KOPT-K1 (cell line): Measurements from ENCODE around the gene TERB2.
"Not testable (repeated sequence)": the region's sequence is repeated elsewhere in the genome, so short reads cannot be mapped to it uniquely, and the experiment has no call there.

Source experiments
- H3K27ac ChIP-seq: fragments of 200-600 bp; sonication (generic); 2 replicates; pipeline ENCODE4 v1.5.1; 2016; ENCODE audit warnings: antibody characterized with exemption, mild to moderate bottlenecking, low read depth, low read length; ENCODE audit not compliant: poor library complexity, severe bottlenecking
- H3K36me3 ChIP-seq: fragments of 200-600 bp; sonication (generic); 2 replicates; pipeline ENCODE4 v1.5.1; 2017; ENCODE audit warnings: antibody characterized with exemption, mild to moderate bottlenecking, low read length, moderate library complexity; ENCODE audit not compliant: insufficient read depth
- H3K9me3 ChIP-seq: fragments of 200-600 bp; sonication (generic); 2 replicates; pipeline ENCODE4 v1.5.1; 2017; ENCODE audit warnings: antibody characterized with exemption, low read length, mild to moderate bottlenecking; ENCODE audit not compliant: insufficient read depth, poor library complexity, severe bottlenecking

TERB2 gene, protein sequence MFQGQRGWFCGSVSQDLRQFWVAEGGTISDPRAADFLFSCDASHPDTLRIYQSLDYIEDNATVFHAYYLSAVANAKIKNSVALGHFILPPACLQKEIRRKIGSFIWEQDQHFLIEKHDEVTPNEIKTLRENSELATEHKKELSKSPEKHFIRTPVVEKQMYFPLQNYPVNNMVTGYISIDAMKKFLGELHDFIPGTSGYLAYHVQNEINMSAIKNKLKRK

DNA sequence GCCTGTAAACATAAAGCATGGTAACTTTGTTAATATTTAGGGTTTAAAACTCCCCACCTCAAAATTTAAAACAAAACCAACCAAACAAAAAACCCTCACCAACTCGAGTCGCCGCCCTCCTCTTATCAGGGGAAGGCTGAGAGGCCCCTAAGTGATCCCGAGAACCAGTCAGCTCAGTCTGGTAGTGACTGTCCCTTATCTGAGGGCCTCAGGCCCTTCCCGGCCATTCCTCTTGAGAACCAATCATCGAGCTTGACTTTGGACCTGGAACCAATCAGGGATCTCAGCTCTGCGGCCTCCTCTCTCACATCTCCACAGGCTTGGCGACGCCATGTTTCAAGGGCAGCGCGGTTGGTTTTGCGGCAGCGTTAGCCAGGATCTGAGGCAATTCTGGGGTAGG is at the start of gene TERB2:
Gene TERB2 (plus strand): TSS at position 300 of the 400 bp plus-strand sequence. CDS start 32 bp downstream, at position 332.
- H3K9me3 ChIP-seq: no peaks in the 10 kb centered on the region
- no peaks in the 10 kb centered on the region for H3K36me3 ChIP-seq
- no peak within 1 kb of the TSS for H3K27ac ChIP-seq

DNA sequence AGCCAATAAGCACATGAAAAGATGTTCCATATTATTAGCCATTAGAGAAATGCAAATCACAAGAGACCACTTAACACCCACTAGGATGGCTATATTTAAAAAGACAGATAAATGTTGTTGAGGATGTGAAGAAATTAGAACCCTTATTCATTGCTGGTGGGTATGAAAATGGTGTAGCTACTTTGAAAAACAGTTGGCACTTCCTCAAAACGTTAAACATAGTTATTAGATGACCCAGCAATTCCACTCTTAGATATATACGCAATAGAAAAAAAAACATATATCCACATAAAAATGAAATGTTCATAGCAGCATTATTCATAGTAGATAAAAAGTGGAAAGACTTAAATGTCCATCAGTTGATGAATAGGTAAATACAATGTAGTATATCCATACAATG is 47.1 kb upstream of the TERB2 start:
- H3K27ac ChIP-seq: no peak overlapping the region
- no peaks in the 10 kb centered on the region for H3K9me3 ChIP-seq
- H3K36me3 ChIP-seq: no peaks in the 10 kb centered on the region

DNA sequence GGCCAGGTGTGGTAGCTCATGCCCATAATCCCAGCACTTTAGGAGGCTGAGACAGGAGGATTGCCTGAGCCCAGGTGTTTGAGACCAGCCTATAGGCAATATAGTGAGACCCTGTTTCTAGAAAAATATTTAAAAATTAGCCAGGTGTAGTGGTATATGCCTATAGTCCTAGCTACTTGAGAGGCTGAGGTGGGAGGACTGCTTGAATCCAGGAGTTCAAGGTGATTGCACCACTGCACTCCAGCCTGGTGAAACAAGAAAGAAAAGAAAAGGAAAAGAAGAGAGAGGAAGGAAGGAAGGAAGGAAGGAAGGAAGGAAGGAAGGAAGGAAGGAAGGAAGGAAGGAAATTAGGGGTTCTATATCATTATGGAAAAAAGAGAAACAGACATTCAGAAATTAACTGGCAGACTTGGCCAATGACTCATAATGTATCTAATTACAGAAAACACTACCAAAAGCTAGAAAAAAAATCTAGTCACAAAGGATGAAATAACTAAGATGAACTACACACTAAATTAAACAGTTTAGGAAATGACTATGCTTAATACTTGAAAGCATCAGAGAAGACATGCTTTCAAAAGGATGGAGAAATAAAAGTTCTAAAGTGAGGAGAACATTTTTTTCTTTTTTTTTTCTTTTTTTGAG is 45.4 kb upstream of the TERB2 start:
- no peaks in the 10 kb centered on the region for H3K36me3 ChIP-seq
- no peaks in the 10 kb centered on the region for H3K9me3 ChIP-seq
- H3K27ac ChIP-seq: no peak overlapping the region

DNA sequence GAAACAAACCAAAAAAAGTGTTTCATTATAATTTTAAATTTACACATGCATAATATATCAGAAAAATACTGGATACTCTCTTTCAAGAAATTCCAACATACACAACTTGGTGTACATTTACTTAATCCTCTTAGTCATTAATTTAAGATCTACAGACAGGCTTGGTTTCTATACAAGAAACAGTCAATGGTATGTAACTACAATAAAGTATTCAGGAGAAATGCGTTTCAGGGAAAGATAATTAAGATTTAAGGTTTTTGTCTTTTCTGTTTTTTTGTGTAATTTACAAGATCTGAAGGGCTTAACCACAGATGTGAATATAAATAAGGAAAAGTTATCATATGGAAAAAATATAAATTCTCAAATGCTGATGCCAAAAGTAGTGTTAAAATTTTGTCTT is 44.3 kb upstream of the TERB2 start:
- H3K9me3 ChIP-seq, H3K27ac ChIP-seq, H3K36me3 ChIP-seq: not testable (repeated sequence)

DNA sequence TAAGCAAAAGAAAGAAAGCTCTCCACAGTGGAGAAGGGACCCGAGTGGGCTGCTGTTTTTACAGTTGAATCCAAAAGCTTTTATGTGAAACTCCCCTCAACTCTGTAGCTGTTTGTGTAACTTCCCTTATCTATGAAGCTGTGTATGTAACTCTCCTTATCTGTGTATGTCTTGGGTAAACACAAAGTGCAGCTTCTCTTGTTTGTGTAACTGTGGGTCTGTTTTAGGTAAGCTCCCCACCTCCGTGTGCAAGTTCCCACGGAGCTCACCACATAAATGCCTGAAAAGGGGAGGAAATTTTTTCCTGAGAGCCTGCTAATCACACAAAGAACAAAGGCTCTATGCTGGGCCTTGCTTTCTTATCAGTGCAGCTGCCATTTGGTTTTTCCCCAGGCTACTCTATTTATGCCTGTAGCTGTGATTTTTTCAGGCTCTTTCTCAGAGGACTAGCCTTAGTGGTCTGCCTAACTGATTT is 43.5 kb upstream of the TERB2 start:
- not testable (repeated sequence) for H3K9me3 ChIP-seq, H3K36me3 ChIP-seq, H3K27ac ChIP-seq

DNA sequence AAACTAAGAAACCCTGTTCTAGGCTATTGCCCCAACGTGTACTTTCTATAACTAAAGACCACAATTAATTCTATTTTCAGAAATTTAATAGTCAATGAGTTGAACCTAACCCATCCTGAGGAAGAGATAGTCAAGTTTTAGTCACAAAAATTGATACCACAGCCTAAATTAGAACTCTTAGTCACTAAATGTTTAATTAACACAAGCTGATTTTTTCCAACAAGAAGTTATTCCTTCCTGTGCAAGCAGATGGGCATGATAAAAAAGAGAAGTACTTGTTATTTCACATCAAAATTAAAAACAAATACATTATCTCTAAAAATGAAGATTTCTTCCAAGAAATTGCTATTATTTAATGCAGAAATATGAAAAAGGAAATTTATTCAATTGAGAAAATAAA is 38.4 kb upstream of the TERB2 start:
- Histone ChIP-seq H3K27ac (no peak overlapping the region), H3K9me3 (no peaks in the 10 kb centered on the region), H3K36me3 (no peaks in the 10 kb centered on the region)

DNA sequence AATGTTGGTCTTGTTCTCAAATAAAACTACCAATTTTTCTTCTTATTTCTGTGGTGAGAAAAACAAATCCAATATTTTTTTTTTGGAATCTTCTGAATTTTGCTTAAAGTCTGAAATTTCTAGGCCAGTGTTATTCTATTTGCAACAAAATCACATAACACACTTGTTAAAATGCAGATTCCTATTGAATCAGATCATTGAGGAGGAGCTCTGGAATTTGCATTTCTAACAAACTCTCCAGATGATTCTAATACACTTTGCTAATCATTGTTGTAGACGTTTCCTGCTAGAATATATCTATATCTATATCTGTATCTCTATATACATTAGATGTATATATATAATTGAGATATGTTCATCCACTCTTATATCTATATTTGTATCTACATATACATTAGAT is 27.8 kb upstream of the TERB2 start:
- H3K27ac ChIP-seq, H3K36me3 ChIP-seq, H3K9me3 ChIP-seq: not testable (repeated sequence)

DNA sequence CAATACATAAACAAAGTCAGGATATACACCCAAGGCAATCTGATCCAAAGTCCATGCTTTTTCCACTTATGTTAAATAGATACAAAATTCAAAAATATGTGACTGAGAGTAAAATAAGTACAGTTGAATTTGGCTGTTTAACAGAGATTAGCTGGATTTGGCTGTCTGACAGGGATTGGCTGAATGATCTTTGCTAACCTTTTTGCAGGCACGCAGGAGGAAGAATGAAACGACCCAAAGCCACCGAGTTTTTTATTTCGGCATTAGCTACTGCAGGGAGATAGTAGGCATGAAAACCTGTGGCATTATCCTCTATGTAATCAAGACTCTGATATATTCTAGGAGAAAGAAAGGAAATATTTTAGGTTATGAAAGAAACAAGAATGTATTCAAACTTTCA is 26.2 kb upstream of the TERB2 start:
- H3K9me3 ChIP-seq, H3K36me3 ChIP-seq, H3K27ac ChIP-seq: not testable (repeated sequence)

DNA sequence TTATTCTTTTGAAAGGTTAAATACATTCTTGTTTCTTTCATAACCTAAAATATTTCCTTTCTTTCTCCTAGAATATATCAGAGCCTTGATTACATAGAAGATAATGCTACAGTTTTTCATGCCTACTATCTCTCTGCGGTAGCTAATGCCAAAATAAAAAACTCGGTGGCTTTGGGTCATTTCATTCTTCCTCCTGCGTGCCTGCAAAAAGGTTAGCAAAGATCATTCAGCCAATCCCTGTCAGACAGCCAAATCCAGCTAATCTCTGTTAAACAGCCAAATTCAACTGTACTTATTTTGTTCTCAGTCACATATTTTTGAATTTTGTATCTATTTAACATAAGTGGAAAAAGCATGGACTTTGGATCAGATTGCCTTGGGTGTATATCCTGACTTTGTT is 1.8 kb downstream of the TERB2 start:
- H3K27ac ChIP-seq, H3K36me3 ChIP-seq, H3K9me3 ChIP-seq: not testable (repeated sequence)

DNA sequence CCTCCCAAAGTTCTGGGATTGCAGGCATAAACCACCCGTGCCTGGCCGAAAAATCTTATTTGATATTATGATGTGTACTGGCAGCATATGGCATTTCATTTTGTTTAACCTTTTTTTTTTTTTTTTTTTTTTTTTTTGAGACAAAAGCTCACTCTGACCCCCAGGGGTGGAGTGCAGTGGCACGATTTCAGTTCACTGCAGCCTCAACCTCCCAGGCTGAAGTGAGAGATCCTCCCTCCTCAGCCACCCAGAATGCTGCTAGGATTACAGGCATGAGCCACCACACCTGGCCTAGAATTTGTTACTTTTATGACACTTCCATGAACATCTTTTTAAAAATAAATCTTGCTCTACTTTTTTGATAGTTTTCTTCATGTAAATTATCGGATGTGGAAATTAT is 12.0 kb downstream of the TERB2 start:
- H3K27ac ChIP-seq: no peak overlapping the region
- H3K36me3 ChIP-seq: no peaks in the 10 kb centered on the region
- no peaks in the 10 kb centered on the region for H3K9me3 ChIP-seq

DNA sequence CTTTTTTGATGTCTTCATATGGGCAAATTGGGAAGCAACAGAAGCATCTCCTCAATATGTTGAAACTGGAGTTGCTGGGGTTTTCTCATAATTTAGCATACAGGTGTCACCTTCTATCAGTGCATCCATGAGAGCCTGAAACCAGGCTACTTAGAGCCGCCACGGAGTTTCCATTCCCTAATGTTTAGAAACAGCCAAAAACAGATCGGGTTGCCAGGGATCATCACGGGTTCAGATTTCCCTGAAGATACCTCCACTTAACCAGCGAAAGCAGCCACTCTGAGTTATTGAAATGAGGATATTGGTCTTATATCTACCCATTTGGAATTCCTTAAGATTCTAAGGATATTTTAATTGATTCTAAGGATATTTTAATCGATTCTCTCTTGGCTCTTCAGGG is 14.5 kb downstream of the TERB2 start:
- Histone ChIP-seq H3K9me3 (no peaks in the 10 kb centered on the region), H3K27ac (no peak overlapping the region), H3K36me3 (no peaks in the 10 kb centered on the region)

DNA sequence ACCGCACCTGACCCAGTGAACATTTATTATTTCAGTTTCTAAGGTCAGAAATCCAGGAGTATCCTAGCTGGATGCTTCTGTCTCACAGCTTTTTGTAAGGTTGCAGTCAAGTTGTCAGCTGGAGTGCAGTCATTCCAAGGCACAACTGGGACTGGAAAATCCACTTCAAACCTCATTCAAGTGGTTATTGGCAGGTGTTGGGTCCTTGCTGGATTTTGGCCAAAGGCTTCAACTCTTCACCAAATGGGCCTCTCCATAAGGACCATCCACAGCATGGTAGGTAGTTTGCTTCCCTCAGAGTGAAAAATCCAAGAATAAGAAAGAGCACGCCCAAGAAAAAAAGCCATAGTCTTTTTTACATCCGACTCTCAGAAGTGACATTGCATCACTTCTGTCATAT is 19.7 kb downstream of the TERB2 start:
- not testable (repeated sequence) for H3K27ac ChIP-seq, H3K9me3 ChIP-seq, H3K36me3 ChIP-seq

DNA sequence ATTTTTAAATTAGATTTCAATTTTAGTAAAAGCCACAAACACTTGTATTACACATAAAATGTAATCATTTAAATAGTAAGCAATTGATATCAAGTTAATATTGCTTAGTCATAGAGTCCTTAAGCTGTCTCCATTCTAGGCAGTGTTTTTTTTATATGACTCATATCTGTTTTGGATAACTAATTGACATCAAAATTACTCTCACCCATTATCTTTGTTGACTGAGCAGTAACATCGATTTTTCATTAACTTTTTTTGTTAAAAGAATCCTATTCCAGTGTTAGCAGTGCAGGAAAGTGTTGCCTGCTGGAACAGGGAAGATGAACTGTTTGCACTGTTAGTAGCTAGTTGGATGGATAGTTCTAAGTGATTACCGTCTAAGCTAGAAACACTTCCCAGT is 21.3 kb downstream of the TERB2 start:
- not testable (repeated sequence) for H3K9me3 ChIP-seq, H3K27ac ChIP-seq, H3K36me3 ChIP-seq

DNA sequence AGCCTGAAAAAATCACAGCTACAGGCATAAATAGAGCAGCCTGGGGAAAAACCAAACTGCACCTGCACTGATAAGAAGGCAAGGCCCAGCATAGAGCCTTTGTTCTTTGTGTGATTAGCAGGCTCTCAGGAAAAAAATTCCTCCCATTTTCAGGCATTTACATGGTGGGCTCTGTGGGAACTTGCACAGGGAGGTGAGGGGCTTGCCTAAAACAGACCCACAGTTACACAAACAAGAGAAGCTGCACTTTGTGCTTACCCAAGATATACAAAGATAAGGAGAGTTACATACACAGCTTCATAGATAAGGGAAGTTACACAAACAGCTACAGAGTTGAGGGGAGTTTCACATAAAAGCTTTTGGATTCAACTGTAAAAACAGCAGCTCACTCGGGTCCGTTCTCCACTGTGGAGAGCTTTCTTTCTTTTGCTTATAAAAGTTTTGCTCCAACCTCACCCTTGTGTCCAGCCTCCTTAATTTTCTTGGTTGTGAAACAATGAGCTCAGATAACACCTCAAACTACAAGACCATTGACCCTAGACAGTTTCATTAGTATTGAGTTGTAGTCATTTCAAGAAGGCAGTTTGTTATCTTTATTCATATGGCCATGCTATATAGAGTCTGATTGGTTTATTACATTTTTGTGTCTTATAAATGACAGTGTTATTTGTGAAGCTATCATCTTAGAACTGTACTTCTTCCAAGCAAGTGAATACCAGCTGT is 23.3 kb downstream of the TERB2 start:
- not testable (repeated sequence) for H3K36me3 ChIP-seq, H3K9me3 ChIP-seq, H3K27ac ChIP-seq

DNA sequence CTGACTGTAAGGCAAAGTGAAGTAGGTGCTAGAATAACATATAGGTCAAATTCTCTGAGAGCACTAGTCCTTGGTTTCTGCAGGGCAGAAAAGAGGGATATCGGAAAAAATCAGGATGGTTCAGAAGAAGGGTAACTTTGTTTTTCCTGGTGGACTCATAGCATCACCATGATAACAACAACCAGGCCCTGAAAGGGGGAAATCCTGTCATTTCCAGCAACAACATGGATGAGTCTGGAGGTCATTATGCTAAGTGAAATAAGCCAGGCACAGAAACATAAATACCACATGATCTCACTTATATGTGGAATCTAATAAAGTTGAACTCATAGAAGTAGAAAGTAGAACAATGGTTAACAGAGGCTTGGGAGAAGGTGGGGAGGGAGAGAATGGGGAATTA is 27.7 kb downstream of the TERB2 start:
- H3K36me3 ChIP-seq, H3K27ac ChIP-seq, H3K9me3 ChIP-seq: not testable (repeated sequence)
